Gastroesophageal sphincter (tissue), 3 donors: Measurements from ENCODE around the gene UBE2J1.

ENCODE experiments used
- EP300 ChIP-seq: sonication (generic); formaldehyde crosslinking; IDR thresholded peaks from one replicate; pipeline ENCODE4 v1.6.1; 2017; ENCODE audit warnings: antibody characterized with exemption, mild to moderate bottlenecking
- POLR2A ChIP-seq, 2 donors: fragments of 450-650 bp; IDR thresholded peaks; one replicate each; pipeline ENCODE4 v1.6.1; 2017; ENCODE audit warnings: antibody characterized with exemption in 2 of 2, mild to moderate bottlenecking in 2 of 2, moderate library complexity in 1 of 2
- POLR2AphosphoS5 ChIP-seq: sonication (generic); formaldehyde crosslinking; IDR thresholded peaks from one replicate; pipeline ENCODE4 v1.6.1; 2017; ENCODE audit warnings: antibody characterized with exemption
- TF ChIP-seq, protein P1 (sequence below), 4 experiments: fragments of 200-600 bp in 2 of 4; fragments of 450-650 bp in 2 of 4; sonication (generic) in 1 of 4; IDR thresholded peaks; one replicate each; pipeline ENCODE4 v1.5.1; 2017 to 2019; ENCODE audit warnings: antibody characterized with exemption in 4 of 4, mild to moderate bottlenecking in 2 of 4, moderate library complexity in 2 of 4

DNA sequence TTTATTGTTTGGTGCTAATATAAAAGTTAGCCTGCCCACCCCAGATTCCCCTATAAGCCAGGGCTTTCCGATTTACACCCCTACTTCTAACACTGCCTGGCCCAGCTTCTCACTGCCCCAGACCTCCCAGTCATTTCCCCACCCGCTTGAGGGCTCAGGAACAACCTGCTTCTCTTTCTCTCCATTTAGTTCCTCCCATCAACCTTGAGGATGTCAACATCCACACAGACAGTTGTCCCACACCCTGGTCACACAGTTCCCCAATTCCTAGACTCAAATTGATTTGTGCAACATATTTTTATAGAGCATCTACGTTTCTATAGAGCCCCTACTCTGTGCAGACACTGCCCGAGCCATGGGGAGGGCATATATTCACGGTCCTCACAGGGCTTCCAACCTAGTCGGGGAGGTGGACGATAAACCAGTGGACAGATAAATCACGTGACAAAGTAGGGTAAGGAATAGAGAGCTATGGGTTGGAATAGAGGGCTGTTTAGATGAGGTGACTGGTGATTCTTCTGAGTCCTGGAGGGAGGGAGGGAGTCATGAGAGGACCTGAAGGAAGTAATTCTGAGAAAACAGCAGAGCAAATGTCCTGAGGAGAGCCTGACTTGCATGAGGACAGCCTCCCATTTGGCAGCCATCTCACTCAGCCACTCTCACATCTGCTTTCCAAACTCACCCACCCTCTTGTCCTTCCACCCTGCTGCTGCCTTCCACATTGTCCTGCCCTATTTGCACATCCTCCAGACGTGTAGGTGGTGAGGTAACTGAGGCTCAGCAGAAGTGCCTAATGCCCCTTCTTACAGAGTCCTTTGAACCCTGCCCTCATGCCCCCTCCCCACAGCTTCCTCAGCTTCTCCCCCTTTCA, 43.8 kb downstream of the UBE2J1 start:
- TF ChIP-seq POLR2AphosphoS5 (no peak), EP300 (no peak), POLR2A (IDR thresholded peaks at IDR 0.05) (no peak)
- TF ChIP-seq, protein P1, sequence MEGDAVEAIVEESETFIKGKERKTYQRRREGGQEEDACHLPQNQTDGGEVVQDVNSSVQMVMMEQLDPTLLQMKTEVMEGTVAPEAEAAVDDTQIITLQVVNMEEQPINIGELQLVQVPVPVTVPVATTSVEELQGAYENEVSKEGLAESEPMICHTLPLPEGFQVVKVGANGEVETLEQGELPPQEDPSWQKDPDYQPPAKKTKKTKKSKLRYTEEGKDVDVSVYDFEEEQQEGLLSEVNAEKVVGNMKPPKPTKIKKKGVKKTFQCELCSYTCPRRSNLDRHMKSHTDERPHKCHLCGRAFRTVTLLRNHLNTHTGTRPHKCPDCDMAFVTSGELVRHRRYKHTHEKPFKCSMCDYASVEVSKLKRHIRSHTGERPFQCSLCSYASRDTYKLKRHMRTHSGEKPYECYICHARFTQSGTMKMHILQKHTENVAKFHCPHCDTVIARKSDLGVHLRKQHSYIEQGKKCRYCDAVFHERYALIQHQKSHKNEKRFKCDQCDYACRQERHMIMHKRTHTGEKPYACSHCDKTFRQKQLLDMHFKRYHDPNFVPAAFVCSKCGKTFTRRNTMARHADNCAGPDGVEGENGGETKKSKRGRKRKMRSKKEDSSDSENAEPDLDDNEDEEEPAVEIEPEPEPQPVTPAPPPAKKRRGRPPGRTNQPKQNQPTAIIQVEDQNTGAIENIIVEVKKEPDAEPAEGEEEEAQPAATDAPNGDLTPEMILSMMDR (IDR thresholded peaks at IDR 0.05): no peak
